Measurements from ENCODE around the gene TIMM23B.
"Not testable (repeated sequence)": the region's sequence is repeated elsewhere in the genome, so short reads cannot be mapped to it uniquely, and the experiment has no call there.

GRCh38 chr10:50019279-50019678 lies 77.4 kb downstream of the TIMM23B start:
- TF ChIP-seq SUZ12 (IDR thresholded peaks at IDR 0.05; ENCODE audit: extremely low read depth, insufficient read depth, insufficient read length); ZNF274 (IDR thresholded peaks at IDR 0.05; ENCODE audit: low read depth, low read length): not testable (repeated sequence)

All from NT2/D1 (cell line).